Dendritic cell treated with granulocyte-macrophage colony-stimulating factor and Interleukin-4, amounts not matched to agents 40 ng/mL and 50 ng/mL, for 4 days (primary cell): ENCODE data around the gene KLF3.

Experiments used
- H3K27ac Mint-ChIP-seq: one replicate; pipeline ENCODE4 v1.8.0; 2022; ENCODE audit warnings: mild to moderate bottlenecking, mixed read lengths
- H3K27me3 Mint-ChIP-seq: one replicate; pipeline ENCODE4 v1.8.0; 2022; ENCODE audit warnings: mild to moderate bottlenecking, mixed read lengths
- H3K36me3 Mint-ChIP-seq: one replicate; pipeline ENCODE4 v1.8.0; 2022; ENCODE audit warnings: low read depth, mixed read lengths
- H3K4me1 Mint-ChIP-seq: one replicate; pipeline ENCODE4 v1.8.0; 2022; ENCODE audit warnings: low read depth, mixed read lengths
- H3K4me3 Mint-ChIP-seq: one replicate; pipeline ENCODE4 v1.8.0; 2022; ENCODE audit warnings: mild to moderate bottlenecking, moderate library complexity, mixed read lengths
- H3K9me3 Mint-ChIP-seq: one replicate; pipeline ENCODE4 v1.8.0; 2022; ENCODE audit warnings: mixed read lengths
- intact Hi-C: fragments of 100-400 bp; cut with micrococcal nuclease; formaldehyde crosslinking; loops from one replicate; pipeline ENCODE4 v1.15.0; 2022

KLF3 gene

DNA sequence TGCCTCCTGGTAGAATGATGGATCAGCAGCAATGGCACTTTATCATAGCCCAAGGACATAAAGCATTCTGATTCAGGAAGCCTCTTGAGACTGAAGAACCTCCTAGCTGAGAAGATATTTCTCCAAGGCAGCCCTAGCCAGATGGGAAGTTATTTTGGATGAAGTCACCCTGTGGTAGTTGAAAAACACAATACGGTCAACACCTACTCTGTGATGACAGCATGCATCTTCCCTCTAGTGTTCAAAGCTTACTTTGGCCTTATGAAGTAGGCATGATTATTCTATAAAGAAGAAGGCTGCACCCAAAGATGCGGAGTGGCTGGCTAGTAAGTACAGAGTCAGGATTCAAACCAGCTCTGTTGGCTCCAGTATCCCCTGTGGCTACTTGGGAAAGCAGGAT, 70.9 kb downstream of the KLF3 start:
- intact Hi-C loops = loop anchor here (5.0 kb wide), 1 partner anchor 58 kb away; no protein-coding TSS in a partner anchor
- H3K4me1 Mint-ChIP-seq = peaks cover 42% of the 10 kb centered on the region
- H3K4me3 Mint-ChIP-seq = no peak overlapping the region
- peak overlapping the region; percentile 68 for H3K27ac Mint-ChIP-seq
- H3K27me3 Mint-ChIP-seq = no peaks in the 10 kb centered on the region
- H3K36me3 Mint-ChIP-seq = no peaks in the 10 kb centered on the region
- H3K9me3 Mint-ChIP-seq = peaks cover 13% of the 10 kb centered on the region

DNA sequence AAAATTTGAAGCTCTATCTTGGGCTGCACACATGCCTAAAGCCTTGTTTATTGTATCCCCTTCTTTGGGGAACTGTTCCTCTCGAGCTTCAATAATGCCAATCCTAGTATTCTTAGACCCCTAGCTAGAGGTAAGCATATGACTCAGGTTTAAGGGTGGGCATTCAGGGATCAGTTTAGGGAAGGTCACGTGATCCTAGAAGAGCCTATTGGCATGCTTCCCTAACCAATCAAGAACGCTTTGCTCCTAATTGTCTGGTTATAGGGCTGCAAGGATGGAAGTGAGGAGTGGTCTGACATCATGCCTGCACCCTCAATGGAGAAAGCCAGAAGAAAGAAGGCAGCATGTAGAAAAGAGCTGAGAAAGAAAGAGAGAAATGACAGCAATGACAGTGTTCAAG, 71.9 kb downstream of the KLF3 start:
- H3K27me3 Mint-ChIP-seq = no peaks in the 10 kb centered on the region
- no peak overlapping the region for H3K4me3 Mint-ChIP-seq
- no peaks in the 10 kb centered on the region for H3K36me3 Mint-ChIP-seq
- peaks cover 38% of the 10 kb centered on the region for H3K4me1 Mint-ChIP-seq
- no peak overlapping the region for H3K27ac Mint-ChIP-seq
- H3K9me3 Mint-ChIP-seq = peaks cover 13% of the 10 kb centered on the region
- intact Hi-C loops = no loop called here

DNA sequence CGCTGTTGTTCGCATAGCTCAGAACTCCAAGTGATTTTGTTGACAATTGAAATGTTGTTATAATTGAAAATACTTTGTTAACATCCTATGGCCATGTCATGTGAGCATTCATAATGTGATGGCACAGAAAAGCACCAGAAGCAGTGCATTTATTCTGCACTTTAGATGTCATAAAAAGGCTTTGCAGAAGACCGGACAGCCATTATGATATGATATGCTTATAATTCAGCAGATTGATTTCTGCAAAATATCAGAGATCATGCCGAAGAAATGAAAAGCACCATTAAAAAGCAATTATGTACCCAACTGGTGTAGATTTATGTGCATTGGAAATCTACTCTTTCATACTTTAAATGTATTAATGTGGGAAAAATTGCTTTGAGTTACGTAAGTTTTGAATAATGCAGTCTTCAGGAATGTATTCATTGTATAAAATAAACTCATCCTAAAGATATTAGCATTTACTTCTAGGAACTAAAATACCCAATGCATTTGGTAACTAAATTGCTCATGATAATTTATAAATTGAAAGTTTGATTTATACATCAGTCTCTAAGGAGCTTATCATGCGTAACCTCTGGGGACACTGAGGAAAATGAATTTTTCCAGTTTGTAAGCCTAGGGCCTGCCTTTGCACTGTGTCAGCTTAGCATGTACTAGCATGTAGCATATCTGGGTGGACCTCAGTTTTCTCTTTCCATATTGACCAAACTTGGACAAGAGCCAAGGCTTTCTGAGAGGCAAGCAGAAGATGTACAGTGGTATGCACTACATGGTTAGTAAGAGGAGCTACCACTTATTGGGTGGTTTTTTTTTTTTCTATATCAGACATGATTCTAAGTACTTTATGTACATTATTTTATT, 75.2 kb downstream of the KLF3 start:
- no peak overlapping the region for H3K4me3 Mint-ChIP-seq
- H3K4me1 Mint-ChIP-seq = peaks cover 50% of the 10 kb centered on the region
- H3K9me3 Mint-ChIP-seq = peaks cover under 1% of the 10 kb centered on the region
- no peak overlapping the region for H3K27ac Mint-ChIP-seq
- intact Hi-C loops = no loop called here
- H3K36me3 Mint-ChIP-seq = no peaks in the 10 kb centered on the region
- no peaks in the 10 kb centered on the region for H3K27me3 Mint-ChIP-seq

DNA sequence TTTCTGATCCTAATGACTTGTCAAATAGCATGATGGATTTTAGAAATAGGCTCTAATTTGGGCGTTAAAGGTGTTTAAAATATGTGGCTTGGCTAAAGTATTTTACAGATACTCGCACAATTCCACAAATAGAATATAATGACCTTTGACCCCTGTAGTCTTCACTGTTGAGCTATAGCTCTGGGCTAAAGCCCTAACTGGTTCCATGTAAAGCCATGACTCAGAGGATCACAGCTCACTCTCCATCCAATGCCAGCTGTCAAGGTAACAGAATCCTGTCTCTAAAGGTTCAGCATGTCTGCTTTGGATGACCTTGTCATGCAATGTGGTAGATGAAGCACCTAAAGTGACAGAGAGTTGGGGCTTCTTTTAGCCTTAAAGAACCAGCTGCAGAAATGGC, 76.3 kb downstream of the KLF3 start:
- H3K36me3 Mint-ChIP-seq = no peaks in the 10 kb centered on the region
- no peaks in the 10 kb centered on the region for H3K9me3 Mint-ChIP-seq
- intact Hi-C loops = no loop called here
- peaks cover 40% of the 10 kb centered on the region for H3K4me1 Mint-ChIP-seq
- no peak overlapping the region for H3K4me3 Mint-ChIP-seq
- H3K27ac Mint-ChIP-seq = no peak overlapping the region
- no peaks in the 10 kb centered on the region for H3K27me3 Mint-ChIP-seq

DNA sequence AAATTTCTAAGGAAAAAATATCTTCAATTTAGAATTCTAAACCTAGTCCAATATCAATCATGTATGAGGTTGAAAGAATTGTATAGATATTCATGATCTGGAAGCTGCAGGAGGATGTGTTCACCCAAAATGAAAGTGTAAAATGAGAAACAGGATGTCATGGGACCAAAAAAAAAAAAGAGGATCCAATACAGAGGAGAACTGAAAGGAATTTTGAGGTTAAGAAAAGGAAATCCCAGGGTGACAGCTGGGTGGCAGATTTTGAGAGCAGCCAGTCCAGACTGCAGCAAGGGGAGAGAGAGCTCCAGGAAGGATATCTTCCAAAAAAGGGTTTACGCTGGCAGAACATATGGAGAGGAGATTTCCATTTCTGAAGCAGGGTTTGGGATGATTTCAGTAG, 79.9 kb downstream of the KLF3 start:
- intact Hi-C loops = no loop called here
- H3K27ac Mint-ChIP-seq = peak overlapping the region; percentile 81
- H3K9me3 Mint-ChIP-seq = peaks cover 23% of the 10 kb centered on the region
- H3K27me3 Mint-ChIP-seq = no peaks in the 10 kb centered on the region
- peaks cover 38% of the 10 kb centered on the region for H3K4me1 Mint-ChIP-seq
- H3K36me3 Mint-ChIP-seq = peaks cover 24% of the 10 kb centered on the region
- H3K4me3 Mint-ChIP-seq = peak overlapping the region; percentile 82

DNA sequence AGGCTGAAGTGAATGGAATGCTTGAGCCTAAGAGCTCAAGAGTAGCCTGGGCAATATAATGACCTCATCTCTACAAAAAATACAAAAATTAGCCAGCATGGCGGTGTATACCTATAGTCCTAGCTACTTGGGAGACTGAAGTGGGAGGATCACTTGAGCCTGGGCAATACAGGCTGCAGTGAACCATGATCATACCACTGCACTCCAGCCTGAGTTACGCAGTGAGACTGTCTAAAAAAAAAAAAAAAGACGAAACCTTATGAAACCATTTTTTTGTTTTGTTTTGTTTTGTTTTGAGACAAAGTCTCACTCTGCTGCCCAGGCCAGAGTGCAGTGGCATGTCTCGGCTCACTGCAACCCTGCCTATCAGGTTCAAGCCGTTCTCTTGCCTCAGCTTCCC, 81.9 kb downstream of the KLF3 start:
- no peaks in the 10 kb centered on the region for H3K27me3 Mint-ChIP-seq
- peaks cover 24% of the 10 kb centered on the region for H3K9me3 Mint-ChIP-seq

DNA sequence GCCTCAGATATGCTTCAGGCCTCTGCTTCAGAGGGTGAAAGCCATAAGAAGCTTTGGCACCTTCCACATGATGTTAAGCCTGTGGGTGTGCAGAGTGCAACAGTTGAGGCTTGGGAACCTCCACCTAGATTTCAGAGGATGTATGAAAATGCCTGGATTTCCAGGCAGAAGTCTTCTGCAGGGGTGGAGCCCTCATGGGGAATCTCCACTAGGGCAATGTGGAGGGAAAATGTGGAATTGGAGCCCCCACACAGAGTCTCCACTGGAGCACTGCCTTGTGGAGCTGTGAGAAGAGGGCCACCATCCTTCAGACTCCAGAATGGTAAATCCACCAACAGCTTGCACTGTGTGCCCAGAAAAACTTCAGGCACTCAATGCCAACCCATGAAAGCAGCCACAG, 83.6 kb downstream of the KLF3 start:
- no peak overlapping the region for H3K4me3 Mint-ChIP-seq
- no peaks in the 10 kb centered on the region for H3K27me3 Mint-ChIP-seq
- no peak overlapping the region for H3K27ac Mint-ChIP-seq
- intact Hi-C loops = no loop called here
- H3K9me3 Mint-ChIP-seq = peaks cover 24% of the 10 kb centered on the region
- peaks cover 34% of the 10 kb centered on the region for H3K36me3 Mint-ChIP-seq
- H3K4me1 Mint-ChIP-seq = peaks cover 52% of the 10 kb centered on the region

More for the DNA sequence above, 81.9 kb downstream of the KLF3 start:
- H3K36me3 Mint-ChIP-seq = peaks cover 34% of the 10 kb centered on the region
- H3K27ac Mint-ChIP-seq = no peak overlapping the region
- no peak overlapping the region for H3K4me3 Mint-ChIP-seq
- intact Hi-C loops = no loop called here
- peaks cover 41% of the 10 kb centered on the region for H3K4me1 Mint-ChIP-seq

DNA sequence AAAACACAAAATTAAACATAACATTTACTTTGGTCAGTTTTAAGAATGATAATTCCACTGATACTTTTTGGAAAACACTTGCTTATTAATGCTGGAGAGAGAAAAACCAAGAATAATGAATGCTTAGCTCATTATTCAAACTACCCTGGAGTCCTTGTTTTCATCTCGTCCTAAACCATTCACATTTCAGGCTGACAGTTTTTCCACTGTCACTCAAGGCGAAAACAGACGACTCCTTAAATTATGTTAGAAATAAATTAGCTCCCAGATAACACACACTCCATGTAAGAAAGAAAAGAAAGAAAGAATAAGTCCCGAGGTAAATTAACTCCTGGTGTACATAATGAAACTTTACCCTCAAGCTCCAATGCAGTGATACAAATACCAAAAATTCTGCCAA, 85.3 kb downstream of the KLF3 start:
- Mint-ChIP-seq H3K36me3 (peaks cover 34% of the 10 kb centered on the region), H3K4me1 (peaks cover 36% of the 10 kb centered on the region)
- intact Hi-C loops = no loop called here

More for the DNA sequence above, 85.3 kb downstream of the KLF3 start:
- Mint-ChIP-seq H3K9me3 (peaks cover 24% of the 10 kb centered on the region), H3K27ac (no peak overlapping the region), H3K4me3 (no peak overlapping the region), H3K27me3 (no peaks in the 10 kb centered on the region)
